Hepatocyte (in vitro differentiated cells): ENCODE measurements around the gene UQCRQ. TPM values are rescaled to one million over a fixed set of nuclear protein-coding genes. Genes with fewer than 3 reads are reported as not detected.
A peak's percentile ranks its signal among the peaks of the same experiment; 100 is the strongest.

Source experiments
- DNase-seq: peaks from one replicate; pipeline ENCODE4 v3.0.0-alpha.2; 2016; ENCODE audit warnings: low spot score
- H2AFZ ChIP-seq: fragments of 200-600 bp; sonication (generic); 2 replicates; pipeline ENCODE4 v1.6.0; 2016; ENCODE audit warnings: antibody characterized with exemption, mild to moderate bottlenecking
- H3K27ac ChIP-seq: fragments of 200-600 bp; sonication (generic); 2 replicates; pipeline ENCODE4 v1.5.1; 2016; ENCODE audit warnings: mild to moderate bottlenecking
- H3K27me3 ChIP-seq: fragments of 200-600 bp; sonication (generic); 2 replicates; pipeline ENCODE4 v1.6.1; 2016
- H3K36me3 ChIP-seq: fragments of 200-600 bp; sonication (generic); replicated peaks from 2 replicates; pipeline ENCODE4 v1.5.1; 2016; ENCODE audit warnings: low read depth; ENCODE audit not compliant: insufficient read depth
- H3K4me1 ChIP-seq: fragments of 200-600 bp; sonication (generic); 2 replicates; pipeline ENCODE4 v1.5.1; 2016; ENCODE audit warnings: mild to moderate bottlenecking, moderate library complexity; ENCODE audit not compliant: insufficient read depth
- H3K4me2 ChIP-seq: fragments of 200-600 bp; sonication (generic); 2 replicates; pipeline ENCODE4 v1.6.0; 2016
- H3K4me3 ChIP-seq: fragments of 200-600 bp; sonication (generic); 2 replicates; pipeline ENCODE4 v1.5.1; 2016; ENCODE audit warnings: mild to moderate bottlenecking
- H3K79me2 ChIP-seq: fragments of 200-600 bp; sonication (generic); 2 replicates; pipeline ENCODE4 v1.6.0; 2017; ENCODE audit warnings: mild to moderate bottlenecking
- H3K9me2 ChIP-seq: fragments of 200-600 bp; sonication (generic); replicated peaks from 2 replicates; pipeline ENCODE4 v1.6.0; 2017; ENCODE audit warnings: mild to moderate bottlenecking; ENCODE audit not compliant: insufficient read depth
- H3K9me3 ChIP-seq: fragments of 200-600 bp; sonication (generic); 2 replicates; pipeline ENCODE4 v1.5.1; 2016; ENCODE audit warnings: low read depth, mild to moderate bottlenecking
- H4K20me1 ChIP-seq: fragments of 200-600 bp; sonication (generic); 2 replicates; pipeline ENCODE4 v1.6.0; 2016; ENCODE audit warnings: mild to moderate bottlenecking; ENCODE audit not compliant: insufficient read depth, poor library complexity, severe bottlenecking
- CTCF ChIP-seq: fragments of 200-600 bp; sonication (generic); IDR thresholded peaks from 2 replicates; pipeline ENCODE4 v1.5.1; 2016; ENCODE audit warnings: antibody characterized with exemption, mild to moderate bottlenecking; ENCODE audit not compliant: poor library complexity
- EZH2 ChIP-seq: fragments of 200-600 bp; sonication (generic); IDR thresholded peaks from 2 replicates; pipeline ENCODE4 v1.6.1; 2016; ENCODE audit warnings: antibody characterized with exemption, mild to moderate bottlenecking, borderline replicate concordance
- EZH2phosphoT487 ChIP-seq: fragments of 200-600 bp; sonication (generic); IDR thresholded peaks from one replicate; pipeline ENCODE4 v1.6.1; 2018; ENCODE audit warnings: antibody characterized with exemption, mild to moderate bottlenecking, low read depth, moderate library complexity; ENCODE audit not compliant: unreplicated experiment, severe bottlenecking
- WGBS: methylation state at CpG from one replicate; pipeline ENCODE4 v1.1.6; 2016; ENCODE audit warnings: low lambda C conversion rate; ENCODE audit errors: missing lambda C conversion rate; 5-methylcytosine and 5-hydroxymethylcytosine counted together
- polyA plus RNA-seq: library from polyadenylated mRNA; unstranded; fragments of >200 nt; fragmentation: Nextera tagmentation; extraction: Ambion mirVana; gene quantifications from 2 replicates; pipeline ENCODE4 v1.2.1, GENCODE V29; 2016
- total RNA-seq: library from RNA; depleted of rRNA; stranded (reverse); fragments of >200 nt; gene quantifications from 2 replicates; pipeline ENCODE4 v1.2.3, GENCODE V29; 2014

UQCRQ gene
- total and polyA plus RNA-seq, 2 experiments from 2014 or later: 174 to 1,138 TPM

- H3K27ac ChIP-seq: no peak overlapping the region
- H3K9me3 ChIP-seq: no peaks in the 10 kb centered on the region
- TF ChIP-seq CTCF: no peak
- no peak for TF ChIP-seq EZH2
- no peak for TF ChIP-seq EZH2phosphoT487
- no peaks in the 10 kb centered on the region for H3K36me3 ChIP-seq
- H3K79me2 ChIP-seq: peaks cover 62% of the 10 kb centered on the region
- peaks cover 11% of the 10 kb centered on the region for H4K20me1 ChIP-seq
- 92% methylated on average over 3 of the region's 3 CpGs for WGBS
- H3K9me2 ChIP-seq: no peaks in the 10 kb centered on the region
- no peaks in the 10 kb centered on the region for H3K4me1 ChIP-seq
- no peak for DNase-seq
- no peaks in the 10 kb centered on the region for H3K27me3 ChIP-seq
- no peak overlapping the region for H3K4me3 ChIP-seq
- no peak overlapping the region for H3K4me2 ChIP-seq
- H2AFZ ChIP-seq: no peak overlapping the region
Measured at GRCh38 chr5:132898094-132898493, 31.7 kb downstream of the UQCRQ start.

GRCh38 chr5:132901036-132901435 lies 34.6 kb downstream of the UQCRQ start:
- 87% methylated on average over 4 of the region's 4 CpGs for whole genome bisulfite sequencing
- DNase-seq: no peak
- H3K9me3 ChIP-seq: no peaks in the 10 kb centered on the region
- peaks cover 70% of the 10 kb centered on the region for H3K79me2 ChIP-seq
- H3K4me1 ChIP-seq: no peaks in the 10 kb centered on the region
- TF ChIP-seq EZH2phosphoT487 (no peak), CTCF (no peak)
- H3K27me3 ChIP-seq: no peaks in the 10 kb centered on the region
- no peaks in the 10 kb centered on the region for H3K9me2 ChIP-seq
- no peak overlapping the region for H3K4me2 ChIP-seq
- H3K27ac ChIP-seq: no peak overlapping the region
- H3K4me3 ChIP-seq: no peak overlapping the region
- H3K36me3 ChIP-seq: no peaks in the 10 kb centered on the region
- peaks cover 26% of the 10 kb centered on the region for H4K20me1 ChIP-seq
- no peak overlapping the region for H2AFZ ChIP-seq

- Histone ChIP-seq H3K4me3 (no peak overlapping the region), H3K36me3 (no peaks in the 10 kb centered on the region), H3K4me2 (no peak overlapping the region), H3K79me2 (peaks cover 74% of the 10 kb centered on the region), H3K9me2 (no peaks in the 10 kb centered on the region), H3K4me1 (no peaks in the 10 kb centered on the region), H3K9me3 (no peaks in the 10 kb centered on the region), H3K27me3 (no peaks in the 10 kb centered on the region), H4K20me1 (peaks cover 32% of the 10 kb centered on the region), H2AFZ (no peak overlapping the region), H3K27ac (no peak overlapping the region)
- no peak for DNase-seq
- no peak for TF ChIP-seq EZH2phosphoT487
- TF ChIP-seq EZH2: no peak
- TF ChIP-seq CTCF: peak; percentile 14
- 97% methylated on average over 3 of the region's 3 CpGs for WGBS
Measured at GRCh38 chr5:132901730-132902129, 35.3 kb downstream of the UQCRQ start.

GRCh38 chr5:132905938-132906337 lies 39.5 kb downstream of the UQCRQ start:
- peak; percentile 17 for DNase-seq
- H3K27me3 ChIP-seq: no peaks in the 10 kb centered on the region
- peaks cover 83% of the 10 kb centered on the region for H3K79me2 ChIP-seq
- TF ChIP-seq EZH2phosphoT487 (no peak), CTCF (no peak), EZH2 (no peak)
- H3K9me3 ChIP-seq: no peaks in the 10 kb centered on the region
- no peaks in the 10 kb centered on the region for H3K4me1 ChIP-seq
- peaks cover 30% of the 10 kb centered on the region for H4K20me1 ChIP-seq
- no peaks in the 10 kb centered on the region for H3K9me2 ChIP-seq
- no peak overlapping the region for H3K4me2 ChIP-seq
- H2AFZ ChIP-seq: no peak overlapping the region
- WGBS: 75% methylated on average over 2 of the region's 2 CpGs
- no peak overlapping the region for H3K4me3 ChIP-seq
- peak overlapping the region; percentile 30 for H3K27ac ChIP-seq
- no peaks in the 10 kb centered on the region for H3K36me3 ChIP-seq
